ENCODE data around the gene UBC.
"Not testable (repeated sequence)": the region's sequence is repeated elsewhere in the genome, so short reads cannot be mapped to it uniquely, and the experiment has no call there.

DNA sequence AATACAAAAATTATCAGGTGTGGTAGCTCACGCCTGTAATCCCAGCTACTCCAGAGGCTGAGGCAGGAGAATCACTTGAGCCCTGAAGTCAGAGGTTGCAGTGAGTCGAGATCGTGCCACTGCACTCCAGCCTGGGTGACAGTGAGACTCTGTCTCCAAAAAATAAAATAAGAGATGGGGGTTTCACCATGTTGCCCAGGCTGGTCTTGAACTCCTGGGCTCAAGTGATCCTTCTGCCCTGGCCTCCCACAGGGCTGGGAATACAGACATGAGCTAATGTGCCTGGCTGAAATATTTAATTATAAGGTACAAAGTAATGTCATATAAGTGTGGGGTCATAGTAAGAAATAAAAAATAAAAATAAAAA is 4.2 kb upstream of the UBC start:
- not testable (repeated sequence) for TF ChIP-seq CTCF (IDR thresholded peaks at IDR 0.05); EZH2 (IDR thresholded peaks at IDR 0.05; ENCODE audit: borderline replicate concordance, insufficient read depth, low read depth, low read length, poor library complexity, severe bottlenecking)
